Natural killer cell (primary cell): ENCODE data around the gene METTL26. TPM values are rescaled to one million over a fixed set of nuclear protein-coding genes. Genes with fewer than 3 reads are reported as not detected.
"Not testable (repeated sequence)": the region's sequence is repeated elsewhere in the genome, so short reads cannot be mapped to it uniquely, and the experiment has no call there.

Experiments used
- ATAC-seq, 3 donors: fragments of 150-1000 bp in 2 of 3; fragments of 200-7000 bp in 1 of 3; cut with Tn5 transposase; 1 replicate in 1 of 3; 2 replicates in 2 of 3; pipeline ENCODE4 v1.10.0; 2021; ENCODE audit warnings: mild to moderate bottlenecking in 2 of 3, moderate library complexity in 2 of 3
- DNase-seq, 2 donors: peaks; one replicate each; pipeline versions ENCODE4 v3.0.0 to v3.0.0-alpha.2; 2013 to 2021; ENCODE audit warnings: mixed read lengths in 1 of 2
- H3K27ac ChIP-seq: one replicate; pipeline ENCODE4 v1.5.1; 2013; ENCODE audit warnings: mild to moderate bottlenecking, low read length
- H3K27me3 ChIP-seq: one replicate; pipeline ENCODE4 v1.6.1; 2013; ENCODE audit warnings: low read length; ENCODE audit not compliant: control insufficient read depth, insufficient read depth
- H3K36me3 ChIP-seq: one replicate; pipeline ENCODE4 v1.6.1; 2013; ENCODE audit warnings: low read length; ENCODE audit not compliant: control insufficient read depth, insufficient read depth
- H3K4me1 ChIP-seq: one replicate; pipeline ENCODE4 v1.6.1; 2013; ENCODE audit warnings: low read length; ENCODE audit not compliant: control insufficient read depth, insufficient read depth
- H3K4me3 ChIP-seq: one replicate; pipeline ENCODE4 v1.5.1; 2013; ENCODE audit warnings: low read length
- H3K9me3 ChIP-seq: one replicate; pipeline ENCODE4 v1.6.1; 2013; ENCODE audit warnings: low read length; ENCODE audit not compliant: control insufficient read depth, insufficient read depth
- H3K27ac Mint-ChIP-seq, 2 donors: one replicate each; pipeline ENCODE4 v1.8.0; 2022; ENCODE audit warnings: mild to moderate bottlenecking in 2 of 2, mixed read lengths in 2 of 2, moderate library complexity in 1 of 2
- H3K27me3 Mint-ChIP-seq, 2 donors: one replicate each; pipeline ENCODE4 v1.8.0; 2022; ENCODE audit warnings: low read depth in 2 of 2, mixed read lengths in 2 of 2
- H3K36me3 Mint-ChIP-seq: one replicate; pipeline ENCODE4 v1.8.0; 2022; ENCODE audit warnings: mixed read lengths
- H3K4me1 Mint-ChIP-seq, 2 donors: one replicate each; pipeline ENCODE4 v1.8.0; 2022; ENCODE audit warnings: mixed read lengths in 2 of 2
- H3K4me3 Mint-ChIP-seq: one replicate; pipeline ENCODE4 v1.8.0; 2022; ENCODE audit warnings: mild to moderate bottlenecking, moderate library complexity, mixed read lengths
- H3K9me3 Mint-ChIP-seq, 2 donors: one replicate each; pipeline ENCODE4 v1.8.0; 2022; ENCODE audit warnings: mixed read lengths in 2 of 2
- WGBS: methylation state at CpG from one replicate; pipeline ENCODE4 v1.1.7; 2013; ENCODE audit warnings: missing lambda C conversion rate; ENCODE audit not compliant: insufficient coverage; 5-methylcytosine and 5-hydroxymethylcytosine counted together
- intact Hi-C: fragments of 100-400 bp; cut with micrococcal nuclease; formaldehyde crosslinking; loops from one replicate; pipeline ENCODE4 v1.14.2; 2022
- total RNA-seq, 4 donors: library from RNA; stranded (reverse); fragments of 120-200 nt in 1 of 4; gene quantifications; one replicate each; pipeline versions ENCODE4 v1.2.3 to v1.2.4, GENCODE V29; 2013 to 2022
- TF ChIP-seq, protein P1 (sequence below): fragments of 200-600 bp; IDR thresholded peaks from one replicate; pipeline ENCODE4 v1.8.0; 2022; ENCODE audit warnings: antibody characterized with exemption

Gene METTL26
- total RNA-seq, 3 donors from 2014 or later (not counting 1 experiment from before 2014, with no cell fraction given): 33.7 to 36.3 (median 36.1) TPM

DNA sequence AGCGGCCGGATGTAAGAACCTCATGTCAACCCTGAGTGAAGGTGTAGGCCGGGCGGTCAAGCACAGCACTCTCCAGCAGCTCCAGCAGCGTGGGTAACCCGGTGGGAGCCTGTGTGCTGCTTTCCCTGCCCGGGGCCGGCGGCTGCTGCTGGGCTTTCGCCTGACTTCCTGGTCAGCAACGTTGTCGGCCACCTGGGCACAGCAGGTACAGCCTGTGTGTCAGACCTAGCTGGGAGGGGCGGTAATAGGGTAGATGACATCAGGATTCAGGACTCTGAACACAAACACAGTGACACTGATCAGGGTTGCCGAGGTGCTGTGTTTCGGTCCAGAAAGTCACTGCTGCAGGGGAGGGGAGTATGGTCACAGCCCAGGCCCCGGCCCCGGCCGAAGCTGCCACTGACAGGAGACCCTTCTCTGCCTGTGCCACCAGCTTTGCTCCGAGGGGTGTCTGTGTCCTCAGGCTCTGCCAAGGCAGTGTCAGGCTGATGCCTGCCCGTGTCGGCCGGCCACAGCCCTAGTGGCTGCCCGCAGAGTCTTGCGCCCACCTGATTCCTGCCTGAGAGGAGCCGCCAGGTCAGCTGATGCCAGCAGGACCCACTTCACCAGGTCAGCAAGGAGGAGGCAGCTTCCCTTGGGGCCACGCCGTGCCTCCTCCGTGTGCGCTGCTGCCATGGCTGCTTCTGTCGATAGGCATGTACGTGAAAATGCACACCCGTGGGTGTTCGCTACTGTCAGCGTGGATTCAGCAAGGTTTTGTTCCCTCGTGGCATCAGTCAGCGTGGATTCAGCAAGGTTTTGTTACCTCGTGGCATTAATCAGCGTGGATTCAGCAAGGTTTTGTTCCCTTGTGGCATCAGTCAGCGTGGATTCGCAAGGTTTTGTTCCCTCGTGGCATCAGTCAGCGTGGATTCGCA is 37.0 kb downstream of the METTL26 start:
- Mint-ChIP-seq H3K4me1 (peaks cover 14 to 30% of the 10 kb centered on the region in 2 donors), H3K27ac (no peak overlapping the region), H3K4me3 (no peak overlapping the region), H3K27me3 (no peaks in the 10 kb centered on the region), H3K36me3 (no peaks in the 10 kb centered on the region), H3K9me3 (no peaks in the 10 kb centered on the region)
- Histone ChIP-seq H3K4me3 (no peak overlapping the region), H3K27me3 (no peaks in the 10 kb centered on the region), H3K36me3 (no peaks in the 10 kb centered on the region), H3K9me3 (no peaks in the 10 kb centered on the region), H3K27ac (no peak overlapping the region), H3K4me1 (peaks cover 3% of the 10 kb centered on the region)
- TF ChIP-seq, protein P1, sequence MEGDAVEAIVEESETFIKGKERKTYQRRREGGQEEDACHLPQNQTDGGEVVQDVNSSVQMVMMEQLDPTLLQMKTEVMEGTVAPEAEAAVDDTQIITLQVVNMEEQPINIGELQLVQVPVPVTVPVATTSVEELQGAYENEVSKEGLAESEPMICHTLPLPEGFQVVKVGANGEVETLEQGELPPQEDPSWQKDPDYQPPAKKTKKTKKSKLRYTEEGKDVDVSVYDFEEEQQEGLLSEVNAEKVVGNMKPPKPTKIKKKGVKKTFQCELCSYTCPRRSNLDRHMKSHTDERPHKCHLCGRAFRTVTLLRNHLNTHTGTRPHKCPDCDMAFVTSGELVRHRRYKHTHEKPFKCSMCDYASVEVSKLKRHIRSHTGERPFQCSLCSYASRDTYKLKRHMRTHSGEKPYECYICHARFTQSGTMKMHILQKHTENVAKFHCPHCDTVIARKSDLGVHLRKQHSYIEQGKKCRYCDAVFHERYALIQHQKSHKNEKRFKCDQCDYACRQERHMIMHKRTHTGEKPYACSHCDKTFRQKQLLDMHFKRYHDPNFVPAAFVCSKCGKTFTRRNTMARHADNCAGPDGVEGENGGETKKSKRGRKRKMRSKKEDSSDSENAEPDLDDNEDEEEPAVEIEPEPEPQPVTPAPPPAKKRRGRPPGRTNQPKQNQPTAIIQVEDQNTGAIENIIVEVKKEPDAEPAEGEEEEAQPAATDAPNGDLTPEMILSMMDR: no peak
- ATAC-seq (no peak), DNase-seq (no peak)
- WGBS: 99% methylated on average over 38 of the region's 43 CpGs
- intact Hi-C loops: no loop called here

DNA sequence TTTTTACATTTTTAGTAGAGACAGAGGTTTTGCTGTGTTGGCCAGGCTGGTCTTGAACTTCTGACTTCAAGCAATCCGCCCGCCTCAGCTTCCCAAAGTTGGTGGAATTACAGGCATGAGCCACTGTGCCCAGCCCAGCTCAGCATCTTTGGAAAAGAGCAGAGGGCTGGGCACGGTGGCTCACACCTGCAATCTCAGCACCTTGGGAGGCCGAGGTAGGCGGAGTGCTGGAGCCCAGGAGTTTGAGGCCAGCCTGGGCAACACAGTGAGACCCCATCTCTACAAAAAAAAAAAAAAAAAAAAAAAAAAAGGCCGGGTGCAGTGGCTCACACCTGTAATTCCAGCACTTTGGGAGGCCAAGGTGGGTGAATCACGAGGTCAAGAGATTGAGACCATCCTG is 38.5 kb downstream of the METTL26 start:
- H3K36me3 Mint-ChIP-seq, H3K4me3 Mint-ChIP-seq, H3K27ac Mint-ChIP-seq, H3K4me3 ChIP-seq, H3K9me3 Mint-ChIP-seq, H3K27ac ChIP-seq, DNase-seq, H3K9me3 ChIP-seq, H3K27me3 ChIP-seq, H3K27me3 Mint-ChIP-seq, intact Hi-C loops, ATAC-seq, H3K36me3 ChIP-seq: not testable (repeated sequence)
- H3K4me1 ChIP-seq: peaks cover 11% of the 10 kb centered on the region
- H3K4me1 Mint-ChIP-seq: peaks cover 8 to 28% of the 10 kb centered on the region in 2 donors
- 94% methylated on average over 7 of the region's 7 CpGs for WGBS

GRCh38 chr16:596736-597060 is 39.4 kb downstream of the METTL26 start:
- no peaks in the 10 kb centered on the region for H3K36me3 Mint-ChIP-seq
- intact Hi-C loops: no loop called here
- Histone ChIP-seq H3K4me3 (no peak overlapping the region), H3K27me3 (no peaks in the 10 kb centered on the region), H3K27ac (no peak overlapping the region), H3K4me1 (peaks cover 20% of the 10 kb centered on the region), H3K36me3 (no peaks in the 10 kb centered on the region), H3K9me3 (no peaks in the 10 kb centered on the region)
- H3K27me3 Mint-ChIP-seq: no peaks in the 10 kb centered on the region
- TF ChIP-seq, protein P1: no peak
- 97% methylated on average over 12 of the region's 12 CpGs for WGBS
- no peaks in the 10 kb centered on the region for H3K9me3 Mint-ChIP-seq
- no peak overlapping the region for H3K4me3 Mint-ChIP-seq
- DNase-seq: no peak
- peaks cover 6 to 32% of the 10 kb centered on the region in 2 donors for H3K4me1 Mint-ChIP-seq
- no peak for ATAC-seq
- H3K27ac Mint-ChIP-seq: no peak overlapping the region

DNA sequence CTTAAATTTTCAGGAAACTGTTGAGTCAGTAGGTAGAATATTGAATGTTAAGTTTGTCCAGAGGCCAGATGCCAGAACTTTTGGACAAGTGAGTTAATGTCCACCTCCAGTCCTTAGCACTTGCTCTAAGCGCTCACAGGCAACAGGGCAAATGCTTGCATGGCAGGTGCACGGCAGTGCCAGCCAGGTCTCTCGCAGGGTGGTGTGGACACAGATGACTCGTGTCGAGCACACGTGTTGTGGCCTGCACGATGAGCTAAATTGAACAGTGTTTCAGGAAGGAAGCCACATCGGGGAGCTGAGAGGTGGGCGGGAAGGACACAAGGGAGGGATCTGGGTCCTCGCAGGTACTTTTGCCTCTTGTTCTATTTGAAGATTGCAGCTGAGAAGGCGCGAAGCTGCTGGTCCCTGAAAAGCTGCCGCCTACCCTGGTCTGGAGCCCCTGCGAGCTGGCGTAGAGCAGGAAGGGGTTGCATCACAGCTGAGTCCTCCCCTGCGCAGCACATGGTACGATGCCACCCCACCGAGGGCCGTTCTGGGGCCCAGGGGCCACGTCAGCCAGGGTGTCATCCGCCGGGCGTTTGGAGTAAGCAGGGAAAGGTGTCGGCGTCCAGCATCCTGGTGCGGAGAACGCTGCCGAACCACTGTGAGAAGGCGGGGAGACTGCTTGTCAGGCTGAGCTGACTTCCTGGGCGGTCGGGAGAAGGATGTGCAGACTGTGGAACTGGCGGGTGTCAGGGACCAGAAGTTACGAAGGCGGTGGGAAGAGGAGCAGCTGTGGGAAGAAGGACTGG is 40.0 kb downstream of the METTL26 start:
- Histone ChIP-seq H3K27ac (no peak overlapping the region), H3K36me3 (no peaks in the 10 kb centered on the region), H3K27me3 (no peaks in the 10 kb centered on the region), H3K4me3 (no peak overlapping the region), H3K4me1 (peaks cover 23% of the 10 kb centered on the region), H3K9me3 (no peaks in the 10 kb centered on the region)
- DNase-seq: no peak
- intact Hi-C loops: no loop called here
- no peak overlapping the region for H3K27ac Mint-ChIP-seq
- WGBS: 91% methylated on average over 34 of the region's 34 CpGs
- H3K9me3 Mint-ChIP-seq: no peaks in the 10 kb centered on the region
- no peak for ATAC-seq
- no peaks in the 10 kb centered on the region for H3K27me3 Mint-ChIP-seq
- TF ChIP-seq, protein P1: no peak
- H3K4me1 Mint-ChIP-seq: peaks cover 9 to 37% of the 10 kb centered on the region in 2 donors
- no peaks in the 10 kb centered on the region for H3K36me3 Mint-ChIP-seq
- no peak overlapping the region for H3K4me3 Mint-ChIP-seq
